ENCODE data around the gene FGB. TPM values are rescaled to one million over a fixed set of nuclear protein-coding genes. Genes with fewer than 3 reads are reported as not detected.

FGB gene
- total RNA-seq, 1 experiment from 2014 or later: 2.0 TPM

GRCh38 chr4:154529728-154530519, 32.9 kb upstream of the FGB start:
- H3K4me3 ChIP-seq (ENCODE audit: low read depth in 2 of 2, low read length in 2 of 2): no peak overlapping the region
- no peak for ATAC-seq
- in situ Hi-C loops (cut with HindIII; ENCODE audit: low pct_unique_long_range_greater_than_20kb, low sequenced_read_pairs): no loop called here
- CTCF ChIA-PET: interaction anchor here (1.1 kb wide), 1 partner anchor 24 kb away, joined by 3 read pairs; no protein-coding TSS in a partner anchor
- intact Hi-C loops (cut with micrococcal nuclease; ENCODE audit: unreplicated experiment): no loop called here
- no peaks in the 10 kb centered on the region for H3K36me3 ChIP-seq (ENCODE audit: control insufficient read depth, insufficient read depth, low read length)
- no peak overlapping the region for H3K27ac ChIP-seq (ENCODE audit: low read length)
- H3K4me1 ChIP-seq (ENCODE audit: control insufficient read depth, insufficient read depth, low read length): no peaks in the 10 kb centered on the region
- no TSS peak for BruUV-seq (replicated peaks)
- no peaks in the 10 kb centered on the region for H3K9me3 ChIP-seq (ENCODE audit: control insufficient read depth, insufficient read depth, low read depth, low read length)
- DNase-seq (ENCODE audit: low read depth, low spot score): no peak
- no peak for TF ChIP-seq TCF7L2 (IDR thresholded peaks at IDR 0.05; ENCODE audit: low read depth, low read length)
- POLR2A ChIA-PET: no interaction called here
- H3K27me3 ChIP-seq (ENCODE audit: control insufficient read depth, insufficient read depth, low read length): no peaks in the 10 kb centered on the region

DNA sequence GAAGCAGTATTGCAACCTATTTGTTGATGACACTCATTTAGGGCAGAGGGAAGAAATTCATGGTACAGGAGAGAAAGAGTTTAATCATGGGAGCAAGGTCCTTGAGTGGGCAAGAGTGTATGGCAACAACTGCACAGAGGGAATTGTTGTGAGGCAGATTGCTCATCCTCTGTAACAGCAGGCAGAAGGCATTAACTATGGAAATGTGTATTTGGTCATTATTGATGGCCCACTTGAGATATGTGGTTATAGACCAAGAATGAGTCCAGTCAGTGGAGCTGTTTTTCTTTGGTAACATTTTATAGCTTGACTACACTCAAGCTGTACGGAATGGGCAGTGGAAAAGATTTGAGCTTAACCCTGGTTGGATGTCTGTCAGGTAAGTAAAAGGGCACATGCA, 28.5 kb upstream of the FGB start:
- peaks cover 10% of the 10 kb centered on the region for H3K36me3 ChIP-seq (ENCODE audit: control insufficient read depth, insufficient read depth, low read length)
- ChIA-PET CTCF (no interaction called here), POLR2A (no interaction called here)
- ATAC-seq (no peak), DNase-seq (ENCODE audit: low read depth, low spot score) (no peak)
- intact Hi-C loops (cut with micrococcal nuclease; ENCODE audit: unreplicated experiment) (no loop called here), in situ Hi-C loops (cut with HindIII; ENCODE audit: low pct_unique_long_range_greater_than_20kb, low sequenced_read_pairs) (no loop called here)
- no TSS peak for BruUV-seq (replicated peaks)
- H3K27ac ChIP-seq (ENCODE audit: low read length): no peak overlapping the region
- H3K4me1 ChIP-seq (ENCODE audit: control insufficient read depth, insufficient read depth, low read length): no peaks in the 10 kb centered on the region
- no peaks in the 10 kb centered on the region for H3K9me3 ChIP-seq (ENCODE audit: control insufficient read depth, insufficient read depth, low read depth, low read length)
- H3K4me3 ChIP-seq (ENCODE audit: low read depth in 2 of 2, low read length in 2 of 2): no peak overlapping the region
- no peaks in the 10 kb centered on the region for H3K27me3 ChIP-seq (ENCODE audit: control insufficient read depth, insufficient read depth, low read length)
- TF ChIP-seq POLR2AphosphoS5 (IDR thresholded peaks at IDR 0.05; ENCODE audit: low read depth, low read length) (no peak), TCF7L2 (IDR thresholded peaks at IDR 0.05; ENCODE audit: low read depth, low read length) (no peak), SIN3A (IDR thresholded peaks at IDR 0.05; ENCODE audit: borderline replicate concordance, insufficient read depth, low read depth, low read length) (no peak)
- TF ChIP-seq, protein P1, sequence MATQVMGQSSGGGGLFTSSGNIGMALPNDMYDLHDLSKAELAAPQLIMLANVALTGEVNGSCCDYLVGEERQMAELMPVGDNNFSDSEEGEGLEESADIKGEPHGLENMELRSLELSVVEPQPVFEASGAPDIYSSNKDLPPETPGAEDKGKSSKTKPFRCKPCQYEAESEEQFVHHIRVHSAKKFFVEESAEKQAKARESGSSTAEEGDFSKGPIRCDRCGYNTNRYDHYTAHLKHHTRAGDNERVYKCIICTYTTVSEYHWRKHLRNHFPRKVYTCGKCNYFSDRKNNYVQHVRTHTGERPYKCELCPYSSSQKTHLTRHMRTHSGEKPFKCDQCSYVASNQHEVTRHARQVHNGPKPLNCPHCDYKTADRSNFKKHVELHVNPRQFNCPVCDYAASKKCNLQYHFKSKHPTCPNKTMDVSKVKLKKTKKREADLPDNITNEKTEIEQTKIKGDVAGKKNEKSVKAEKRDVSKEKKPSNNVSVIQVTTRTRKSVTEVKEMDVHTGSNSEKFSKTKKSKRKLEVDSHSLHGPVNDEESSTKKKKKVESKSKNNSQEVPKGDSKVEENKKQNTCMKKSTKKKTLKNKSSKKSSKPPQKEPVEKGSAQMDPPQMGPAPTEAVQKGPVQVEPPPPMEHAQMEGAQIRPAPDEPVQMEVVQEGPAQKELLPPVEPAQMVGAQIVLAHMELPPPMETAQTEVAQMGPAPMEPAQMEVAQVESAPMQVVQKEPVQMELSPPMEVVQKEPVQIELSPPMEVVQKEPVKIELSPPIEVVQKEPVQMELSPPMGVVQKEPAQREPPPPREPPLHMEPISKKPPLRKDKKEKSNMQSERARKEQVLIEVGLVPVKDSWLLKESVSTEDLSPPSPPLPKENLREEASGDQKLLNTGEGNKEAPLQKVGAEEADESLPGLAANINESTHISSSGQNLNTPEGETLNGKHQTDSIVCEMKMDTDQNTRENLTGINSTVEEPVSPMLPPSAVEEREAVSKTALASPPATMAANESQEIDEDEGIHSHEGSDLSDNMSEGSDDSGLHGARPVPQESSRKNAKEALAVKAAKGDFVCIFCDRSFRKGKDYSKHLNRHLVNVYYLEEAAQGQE (IDR thresholded peaks at IDR 0.05; ENCODE audit: insufficient read depth in 1 of 2, low read depth in 2 of 2, low read length in 1 of 2): no peak
- TF ChIP-seq, protein P2, sequence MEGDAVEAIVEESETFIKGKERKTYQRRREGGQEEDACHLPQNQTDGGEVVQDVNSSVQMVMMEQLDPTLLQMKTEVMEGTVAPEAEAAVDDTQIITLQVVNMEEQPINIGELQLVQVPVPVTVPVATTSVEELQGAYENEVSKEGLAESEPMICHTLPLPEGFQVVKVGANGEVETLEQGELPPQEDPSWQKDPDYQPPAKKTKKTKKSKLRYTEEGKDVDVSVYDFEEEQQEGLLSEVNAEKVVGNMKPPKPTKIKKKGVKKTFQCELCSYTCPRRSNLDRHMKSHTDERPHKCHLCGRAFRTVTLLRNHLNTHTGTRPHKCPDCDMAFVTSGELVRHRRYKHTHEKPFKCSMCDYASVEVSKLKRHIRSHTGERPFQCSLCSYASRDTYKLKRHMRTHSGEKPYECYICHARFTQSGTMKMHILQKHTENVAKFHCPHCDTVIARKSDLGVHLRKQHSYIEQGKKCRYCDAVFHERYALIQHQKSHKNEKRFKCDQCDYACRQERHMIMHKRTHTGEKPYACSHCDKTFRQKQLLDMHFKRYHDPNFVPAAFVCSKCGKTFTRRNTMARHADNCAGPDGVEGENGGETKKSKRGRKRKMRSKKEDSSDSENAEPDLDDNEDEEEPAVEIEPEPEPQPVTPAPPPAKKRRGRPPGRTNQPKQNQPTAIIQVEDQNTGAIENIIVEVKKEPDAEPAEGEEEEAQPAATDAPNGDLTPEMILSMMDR (IDR thresholded peaks at IDR 0.05): no peak

DNA sequence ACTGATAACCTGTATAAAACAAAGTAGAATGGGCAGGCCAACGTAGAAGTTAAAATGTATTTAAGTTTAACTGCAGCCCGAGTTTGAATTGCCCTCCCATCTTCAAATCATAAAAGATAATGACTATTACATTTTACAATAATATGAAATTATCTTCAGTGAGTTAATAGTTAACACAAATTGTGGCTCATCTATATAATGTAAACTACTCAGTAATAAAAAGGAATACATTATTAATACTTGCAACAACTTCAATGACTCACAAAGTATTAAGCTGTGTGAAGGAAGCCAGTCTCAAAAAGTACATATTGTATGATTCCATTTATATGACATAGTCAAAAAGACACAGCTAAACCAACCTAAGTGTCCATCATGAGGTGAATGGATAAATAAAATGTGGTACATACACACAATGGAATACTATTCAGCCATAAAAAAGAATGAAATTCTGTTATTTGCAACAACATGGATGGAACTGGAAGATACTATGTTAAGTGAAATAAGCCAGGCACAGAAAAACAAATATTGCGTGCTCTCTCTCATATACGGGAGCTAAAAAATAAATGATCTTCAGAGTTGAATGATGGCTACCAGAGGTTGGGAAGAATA, 20.4 kb upstream of the FGB start:
- no peak for TF ChIP-seq SIN3A (IDR thresholded peaks at IDR 0.05; ENCODE audit: borderline replicate concordance, insufficient read depth, low read depth, low read length)
- TF ChIP-seq TCF7L2 (IDR thresholded peaks at IDR 0.05; ENCODE audit: low read depth, low read length): no peak
- TF ChIP-seq POLR2AphosphoS5 (IDR thresholded peaks at IDR 0.05; ENCODE audit: low read depth, low read length): no peak
- TF ChIP-seq, protein P1 (IDR thresholded peaks at IDR 0.05; ENCODE audit: insufficient read depth in 1 of 2, low read depth in 2 of 2, low read length in 1 of 2): no peak
- TF ChIP-seq, protein P2 (IDR thresholded peaks at IDR 0.05): no peak
- intact Hi-C loops (cut with micrococcal nuclease; ENCODE audit: unreplicated experiment): no loop called here

More for the DNA sequence above, 20.4 kb upstream of the FGB start:
- ATAC-seq (no peak), DNase-seq (ENCODE audit: low read depth, low spot score) (no peak)
- no TSS peak for BruUV-seq (replicated peaks)
- no peaks in the 10 kb centered on the region for H3K9me3 ChIP-seq (ENCODE audit: control insufficient read depth, insufficient read depth, low read depth, low read length)
- H3K27ac ChIP-seq (ENCODE audit: low read length): no peak overlapping the region
- POLR2A ChIA-PET: interaction anchor here (0.6 kb wide), 1 partner anchor 53 kb away, joined by 4 read pairs; no protein-coding TSS in a partner anchor
- no peaks in the 10 kb centered on the region for H3K27me3 ChIP-seq (ENCODE audit: control insufficient read depth, insufficient read depth, low read length)
- in situ Hi-C loops (cut with HindIII; ENCODE audit: low pct_unique_long_range_greater_than_20kb, low sequenced_read_pairs): no loop called here
- no peak overlapping the region for H3K4me3 ChIP-seq (ENCODE audit: low read depth in 2 of 2, low read length in 2 of 2)
- peaks cover 47% of the 10 kb centered on the region for H3K36me3 ChIP-seq (ENCODE audit: control insufficient read depth, insufficient read depth, low read length)
- CTCF ChIA-PET: no interaction called here
- H3K4me1 ChIP-seq (ENCODE audit: control insufficient read depth, insufficient read depth, low read length): no peaks in the 10 kb centered on the region
